IgD-negative memory B cell (primary cell): Measurements from ENCODE around the gene NLRP12. TPM values are rescaled to one million over a fixed set of nuclear protein-coding genes. Genes with fewer than 3 reads are reported as not detected.
"Not testable (repeated sequence)": the region's sequence is repeated elsewhere in the genome, so short reads cannot be mapped to it uniquely, and the experiment has no call there.

Experiments
- H3K27ac Mint-ChIP-seq, 3 donors: one replicate each; pipeline ENCODE4 v1.8.0; 2020 to 2022; ENCODE audit warnings: mild to moderate bottlenecking in 3 of 3, mixed read lengths in 3 of 3, moderate library complexity in 1 of 3
- H3K27me3 Mint-ChIP-seq: one replicate; pipeline ENCODE4 v1.8.0; 2021; ENCODE audit warnings: mixed read lengths
- H3K36me3 Mint-ChIP-seq: one replicate; pipeline ENCODE4 v1.8.0; 2020; ENCODE audit warnings: mild to moderate bottlenecking, mixed read lengths
- H3K4me1 Mint-ChIP-seq, 3 donors: one replicate each; pipeline ENCODE4 v1.8.0; 2020 to 2022; ENCODE audit warnings: mixed read lengths in 3 of 3, mild to moderate bottlenecking in 1 of 3
- H3K4me3 Mint-ChIP-seq, 4 donors: one replicate each; pipeline ENCODE4 v1.8.0; 2020 to 2022; ENCODE audit warnings: mild to moderate bottlenecking in 4 of 4, mixed read lengths in 4 of 4, moderate library complexity in 3 of 4
- H3K9me3 Mint-ChIP-seq, 3 donors: one replicate each; pipeline ENCODE4 v1.8.0; 2020 to 2021; ENCODE audit warnings: mixed read lengths in 3 of 3, mild to moderate bottlenecking in 1 of 3
- polyA plus RNA-seq: library from polyadenylated mRNA; unstranded; fragments of 300-500 nt; fragmentation: Illumina TruSeq; gene quantifications from one replicate; pipeline ENCODE4 v1.2.3, GENCODE V29; 2021

NLRP12 gene
- polyA plus RNA-seq, 1 donor from 2014 or later: 0.15 TPM

GRCh38 chr19:53864308-53864836, 40.3 kb upstream of the NLRP12 start:
- peak overlapping the region in 1 of 4 donors; percentile 24 for H3K4me3 Mint-ChIP-seq
- peaks cover 4% of the 10 kb centered on the region for H3K27me3 Mint-ChIP-seq
- H3K36me3 Mint-ChIP-seq: peaks cover 2% of the 10 kb centered on the region
- no peaks in the 10 kb centered on the region for H3K9me3 Mint-ChIP-seq
- peaks cover 3 to 12% (median 6%) of the 10 kb centered on the region in 3 donors for H3K4me1 Mint-ChIP-seq
- H3K27ac Mint-ChIP-seq: peak overlapping the region in 2 of 3 donors; percentile 31 to 98

DNA sequence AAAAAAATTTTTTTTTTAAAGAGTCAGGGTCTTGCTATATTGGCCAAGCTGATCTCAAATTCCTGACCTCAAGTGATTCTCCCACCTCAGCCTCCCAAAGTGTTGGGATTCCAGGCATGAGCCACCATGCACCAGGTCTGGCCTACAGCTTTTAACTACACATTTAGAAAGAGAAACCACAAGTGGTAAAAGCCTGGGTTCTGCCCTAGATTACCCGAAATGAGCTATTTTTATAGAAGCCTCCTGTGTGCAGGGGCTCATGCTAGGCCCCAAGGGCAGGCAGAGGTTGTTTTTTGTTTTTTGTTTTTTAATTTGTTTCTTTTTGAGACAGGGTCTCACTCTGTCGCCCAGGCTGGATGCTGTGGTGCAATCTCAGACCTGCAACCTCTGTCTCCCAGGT, 29.6 kb upstream of the NLRP12 start:
- H3K27ac Mint-ChIP-seq: no peak overlapping the region

GRCh38 chr19:53849237-53849676, 25.1 kb upstream of the NLRP12 start:
- Mint-ChIP-seq H3K36me3 (no peaks in the 10 kb centered on the region), H3K27me3 (peaks cover 31% of the 10 kb centered on the region), H3K4me1 (peaks cover 12 to 16% (median 15%) of the 10 kb centered on the region in 3 donors), H3K9me3 (peaks cover 0 to 6% (median 0%) of the 10 kb centered on the region in 3 donors), H3K27ac (peak overlapping the region in 1 of 3 donors; percentile 91), H3K4me3 (no peak overlapping the region)

More for the DNA sequence above, 29.6 kb upstream of the NLRP12 start:
- peaks cover 12 to 15% (median 13%) of the 10 kb centered on the region in 3 donors for H3K4me1 Mint-ChIP-seq
- H3K36me3 Mint-ChIP-seq: no peaks in the 10 kb centered on the region
- peak overlapping the region in 1 of 4 donors; percentile 32 for H3K4me3 Mint-ChIP-seq
- H3K9me3 Mint-ChIP-seq: peaks cover 0 to 4% (median 0%) of the 10 kb centered on the region in 3 donors
- H3K27me3 Mint-ChIP-seq: peaks cover 27% of the 10 kb centered on the region

DNA sequence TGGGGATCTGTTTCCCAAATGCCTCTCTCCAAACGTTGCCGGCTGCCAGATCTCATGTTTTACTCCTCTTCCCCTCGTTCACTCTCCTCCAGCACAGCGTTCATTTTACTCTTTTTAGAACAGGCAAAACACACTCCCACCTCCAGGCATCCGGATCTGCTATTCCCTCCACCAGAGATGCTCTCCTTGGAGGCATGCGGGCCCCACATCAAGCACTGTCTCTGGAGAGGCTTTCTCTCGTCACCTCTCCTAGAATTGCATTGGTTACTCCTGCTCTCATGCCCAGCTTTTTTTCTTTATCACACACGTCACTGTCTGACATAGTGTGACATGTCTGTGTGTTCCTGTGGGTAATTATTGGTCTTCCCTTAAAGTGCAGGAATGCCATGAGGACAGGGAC, 23.4 kb upstream of the NLRP12 start:
- Mint-ChIP-seq H3K27ac (no peak overlapping the region), H3K36me3 (no peaks in the 10 kb centered on the region), H3K9me3 (peaks cover 0 to 3% (median 0%) of the 10 kb centered on the region in 3 donors), H3K27me3 (peaks cover 25% of the 10 kb centered on the region), H3K4me3 (no peak overlapping the region), H3K4me1 (peaks cover 7 to 14% (median 10%) of the 10 kb centered on the region in 3 donors)

DNA sequence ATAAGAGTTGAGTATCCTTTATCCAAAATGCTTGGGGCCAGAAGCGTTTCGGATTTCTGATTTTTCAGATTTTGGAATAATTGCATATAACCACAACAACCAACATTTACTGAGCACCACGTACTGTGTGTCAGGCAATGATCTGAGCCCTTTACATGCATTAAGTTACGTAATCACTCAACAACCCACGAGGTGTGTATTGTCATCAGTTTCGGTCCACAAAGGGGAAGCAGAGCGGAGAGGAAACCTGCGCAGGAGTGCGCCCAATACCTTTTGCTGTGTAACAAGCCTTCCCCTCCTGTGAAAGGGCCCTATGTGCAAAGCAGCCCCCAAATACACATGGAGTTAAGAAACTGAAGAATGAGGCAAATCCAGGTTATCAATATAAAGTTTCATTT, 20.7 kb upstream of the NLRP12 start:
- Mint-ChIP-seq H3K4me3 (no peak overlapping the region), H3K27me3 (peaks cover 16% of the 10 kb centered on the region), H3K27ac (no peak overlapping the region), H3K36me3 (no peaks in the 10 kb centered on the region), H3K9me3 (peaks cover 0 to 2% (median 0%) of the 10 kb centered on the region in 3 donors), H3K4me1 (peaks cover 4 to 9% (median 5%) of the 10 kb centered on the region in 3 donors)

DNA sequence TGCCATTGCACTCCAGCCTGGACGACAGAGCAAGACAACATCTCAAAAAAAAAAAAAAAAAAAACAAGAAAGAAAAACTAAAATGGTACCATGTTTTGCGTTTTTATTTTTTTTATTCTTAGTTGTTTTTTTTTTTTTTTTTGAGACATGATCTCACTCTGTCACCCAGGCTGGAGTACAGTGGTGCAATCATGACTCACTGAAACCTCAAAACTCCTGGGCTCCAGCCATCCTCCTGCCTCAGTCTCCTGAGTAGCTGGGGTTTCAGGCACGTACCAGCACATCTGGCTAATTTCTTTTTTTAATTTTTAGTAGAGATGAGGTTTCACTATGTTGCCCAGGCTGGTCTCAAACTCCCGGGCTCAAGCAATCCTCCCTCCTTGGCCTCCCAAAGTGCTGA, 16.8 kb upstream of the NLRP12 start:
- H3K9me3 Mint-ChIP-seq, H3K36me3 Mint-ChIP-seq, H3K27me3 Mint-ChIP-seq, H3K27ac Mint-ChIP-seq, H3K4me1 Mint-ChIP-seq, H3K4me3 Mint-ChIP-seq: not testable (repeated sequence)

DNA sequence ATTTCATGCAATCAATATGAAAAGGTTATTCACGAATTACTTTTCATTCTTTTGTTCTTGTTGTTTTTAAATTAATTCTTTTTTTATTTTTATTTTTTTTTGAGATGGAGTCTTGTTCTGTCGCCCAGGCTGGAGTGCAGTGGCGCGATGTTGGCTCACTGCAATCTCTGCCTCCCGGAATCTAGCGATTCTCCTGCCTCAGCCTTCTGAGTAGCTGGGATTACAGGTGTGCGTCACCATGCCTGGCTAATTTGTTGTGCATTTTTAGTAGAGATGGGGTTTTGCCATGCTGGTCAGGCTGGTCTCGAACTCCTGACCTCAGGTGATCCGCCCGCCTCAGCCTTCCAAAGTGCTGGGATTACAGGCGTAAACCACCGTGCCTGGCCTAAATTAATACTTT, 16.1 kb upstream of the NLRP12 start:
- not testable (repeated sequence) for H3K4me1 Mint-ChIP-seq, H3K27me3 Mint-ChIP-seq, H3K27ac Mint-ChIP-seq, H3K36me3 Mint-ChIP-seq, H3K9me3 Mint-ChIP-seq, H3K4me3 Mint-ChIP-seq

GRCh38 chr19:53838446-53838845, 14.3 kb upstream of the NLRP12 start:
- H3K4me1 Mint-ChIP-seq, H3K4me3 Mint-ChIP-seq, H3K9me3 Mint-ChIP-seq, H3K27ac Mint-ChIP-seq, H3K27me3 Mint-ChIP-seq, H3K36me3 Mint-ChIP-seq: not testable (repeated sequence)

GRCh38 chr19:53832861-53833260, 8.7 kb upstream of the NLRP12 start:
- peaks cover 18% of the 10 kb centered on the region for H3K27me3 Mint-ChIP-seq
- not testable (repeated sequence) for H3K27ac Mint-ChIP-seq, H3K36me3 Mint-ChIP-seq, H3K9me3 Mint-ChIP-seq, H3K4me1 Mint-ChIP-seq
- peak overlapping the region in 1 of 4 donors; percentile 30 for H3K4me3 Mint-ChIP-seq

GRCh38 chr19:53828531-53828930, 4.4 kb upstream of the NLRP12 start:
- H3K4me3 Mint-ChIP-seq: no peak overlapping the region
- H3K36me3 Mint-ChIP-seq: peaks cover 3% of the 10 kb centered on the region
- no peaks in the 10 kb centered on the region for H3K4me1 Mint-ChIP-seq
- H3K9me3 Mint-ChIP-seq: peaks cover 0 to 4% (median 0%) of the 10 kb centered on the region in 3 donors
- H3K27ac Mint-ChIP-seq: no peak overlapping the region
- H3K27me3 Mint-ChIP-seq: peaks cover 31% of the 10 kb centered on the region

DNA sequence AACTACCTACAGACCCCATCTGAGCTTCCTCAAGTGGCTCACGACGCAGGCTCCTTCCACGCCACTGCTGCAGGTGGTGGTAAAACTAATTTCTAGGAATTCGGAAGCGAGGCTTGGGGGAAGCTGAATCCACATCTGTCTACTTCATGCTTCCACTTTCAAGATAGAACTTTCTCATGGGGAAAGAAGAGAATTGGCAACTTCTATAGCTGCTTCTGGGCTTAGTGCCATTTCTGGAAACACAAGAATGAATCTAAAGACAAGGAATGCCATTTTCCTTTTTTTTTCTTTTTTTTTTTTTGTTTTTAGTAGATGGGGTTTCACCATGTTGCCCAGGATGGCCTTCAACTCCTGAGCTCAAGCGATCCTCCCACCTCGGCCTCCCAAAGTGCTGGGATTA, 2.8 kb upstream of the NLRP12 start:
- Mint-ChIP-seq H3K4me3 (no peak overlapping the region), H3K4me1 (no peaks in the 10 kb centered on the region), H3K27me3 (peaks cover 23% of the 10 kb centered on the region), H3K9me3 (peaks cover 0 to 4% (median 0%) of the 10 kb centered on the region in 3 donors), H3K27ac (no peak overlapping the region), H3K36me3 (peaks cover 1% of the 10 kb centered on the region)

DNA sequence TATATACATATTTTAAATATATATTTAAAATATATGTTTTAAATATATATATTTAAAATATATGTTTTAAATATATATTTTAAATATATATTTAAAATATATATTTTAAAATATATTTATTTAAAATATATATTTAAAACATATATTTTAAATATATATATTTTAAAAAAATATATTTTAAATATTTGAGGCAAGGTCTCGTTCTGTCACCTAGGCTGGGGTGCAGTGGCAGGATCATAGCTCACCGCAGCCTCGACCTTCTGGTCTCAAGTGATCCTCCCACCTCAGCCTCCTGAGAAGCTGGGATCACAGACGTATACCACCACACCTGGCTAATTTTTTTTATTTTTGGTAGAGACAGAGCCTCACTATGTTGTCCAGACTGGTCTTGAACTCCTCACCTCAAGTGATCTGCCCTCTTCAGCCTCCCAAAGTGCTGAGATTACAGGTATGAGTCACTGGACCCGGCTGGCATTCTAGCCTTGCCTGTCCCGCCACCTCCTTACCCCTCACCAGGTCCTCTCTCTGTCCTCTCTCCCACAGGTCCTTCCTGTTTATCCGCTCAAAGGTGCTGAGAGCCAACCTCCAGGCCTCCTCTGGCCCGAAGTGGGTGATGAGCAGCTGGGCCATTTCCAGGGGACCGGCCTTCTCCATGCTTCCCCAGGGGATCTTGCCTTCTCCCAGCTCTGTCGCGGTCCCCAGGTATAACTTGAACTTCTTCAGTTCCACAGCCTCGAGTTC, 564 bp downstream of the NLRP12 start:
- Mint-ChIP-seq H3K4me1 (no peaks in the 10 kb centered on the region), H3K27ac (no peak overlapping the region), H3K9me3 (peaks cover 0 to 6% (median 0%) of the 10 kb centered on the region in 3 donors), H3K4me3 (peak overlapping the region in 1 of 4 donors; percentile 41), H3K27me3 (peaks cover 14% of the 10 kb centered on the region), H3K36me3 (peaks cover 3% of the 10 kb centered on the region)

DNA sequence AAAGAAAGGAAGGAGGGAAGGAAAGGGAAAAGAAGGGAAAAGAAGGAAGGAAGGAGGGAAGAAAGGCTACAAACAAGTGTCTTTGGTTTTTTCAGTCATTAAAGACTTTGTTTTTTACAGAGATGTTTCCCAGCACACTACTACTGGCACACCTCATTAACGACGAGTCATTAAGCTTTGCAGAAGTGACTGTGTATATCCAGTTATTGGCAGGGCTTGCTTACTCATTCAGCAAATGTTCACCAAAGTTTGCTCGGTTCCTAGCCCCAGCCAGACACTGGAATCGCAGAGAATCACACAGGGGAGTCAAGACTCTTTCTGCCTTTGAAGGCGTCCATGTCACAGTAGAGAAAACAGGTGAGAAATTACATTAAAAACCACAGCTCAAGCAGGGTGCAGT, 4.3 kb downstream of the NLRP12 start:
- no peak overlapping the region for H3K4me3 Mint-ChIP-seq
- no peak overlapping the region for H3K27ac Mint-ChIP-seq
- H3K36me3 Mint-ChIP-seq: peaks cover 3% of the 10 kb centered on the region
- peaks cover 0 to 2% (median 0%) of the 10 kb centered on the region in 3 donors for H3K9me3 Mint-ChIP-seq
- H3K27me3 Mint-ChIP-seq: peaks cover 10% of the 10 kb centered on the region
- H3K4me1 Mint-ChIP-seq: no peaks in the 10 kb centered on the region

DNA sequence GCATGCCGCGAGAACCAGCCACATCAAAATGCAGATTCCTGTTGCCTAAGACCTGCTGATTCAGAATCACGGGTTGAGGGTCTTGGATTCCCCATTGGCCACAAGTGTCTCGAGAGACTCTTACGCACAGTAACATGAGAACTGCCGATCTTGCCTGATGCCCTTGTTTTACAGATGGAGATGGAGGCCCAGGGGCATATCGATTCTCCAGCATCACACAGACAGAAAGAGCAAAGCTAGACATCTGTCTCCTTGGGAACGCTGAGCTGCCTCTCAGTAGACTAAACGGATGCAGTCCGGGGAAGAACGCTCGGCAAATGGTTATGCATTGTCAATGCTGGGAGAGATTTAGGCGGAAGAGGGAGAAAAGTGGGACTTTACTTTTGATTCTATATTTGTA, 5.4 kb downstream of the NLRP12 start:
- no peaks in the 10 kb centered on the region for H3K4me1 Mint-ChIP-seq
- H3K27me3 Mint-ChIP-seq: peaks cover 1% of the 10 kb centered on the region
- peak overlapping the region in 1 of 3 donors; percentile 95 for H3K27ac Mint-ChIP-seq
- H3K36me3 Mint-ChIP-seq: peaks cover 1% of the 10 kb centered on the region
- H3K9me3 Mint-ChIP-seq: peaks cover 0 to 2% (median 0%) of the 10 kb centered on the region in 3 donors
- H3K4me3 Mint-ChIP-seq: no peak overlapping the region

DNA sequence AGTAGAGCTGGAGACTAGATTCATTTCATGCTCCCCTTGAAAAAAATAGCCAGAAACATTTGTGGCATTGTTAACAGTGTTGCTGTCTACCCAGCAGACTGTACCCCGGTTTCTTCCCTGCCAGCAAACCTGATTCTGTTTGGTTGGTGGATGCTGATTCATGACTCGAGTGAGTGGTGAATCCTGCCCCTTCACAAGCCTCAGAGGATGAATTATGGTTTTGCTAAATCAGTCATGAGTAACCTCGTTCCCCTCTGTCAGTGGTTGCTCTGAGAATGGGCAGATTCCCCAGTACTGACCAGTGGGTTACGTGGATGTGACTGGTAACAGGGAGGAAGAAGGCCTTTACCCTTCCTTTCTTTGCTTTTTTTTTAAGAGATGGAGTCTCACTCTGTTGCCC, 10.1 kb downstream of the NLRP12 start:
- Mint-ChIP-seq H3K4me3 (no peak overlapping the region), H3K36me3 (no peaks in the 10 kb centered on the region), H3K4me1 (no peaks in the 10 kb centered on the region), H3K9me3 (peaks cover 0 to 3% (median 0%) of the 10 kb centered on the region in 3 donors), H3K27ac (no peak overlapping the region), H3K27me3 (no peaks in the 10 kb centered on the region)

DNA sequence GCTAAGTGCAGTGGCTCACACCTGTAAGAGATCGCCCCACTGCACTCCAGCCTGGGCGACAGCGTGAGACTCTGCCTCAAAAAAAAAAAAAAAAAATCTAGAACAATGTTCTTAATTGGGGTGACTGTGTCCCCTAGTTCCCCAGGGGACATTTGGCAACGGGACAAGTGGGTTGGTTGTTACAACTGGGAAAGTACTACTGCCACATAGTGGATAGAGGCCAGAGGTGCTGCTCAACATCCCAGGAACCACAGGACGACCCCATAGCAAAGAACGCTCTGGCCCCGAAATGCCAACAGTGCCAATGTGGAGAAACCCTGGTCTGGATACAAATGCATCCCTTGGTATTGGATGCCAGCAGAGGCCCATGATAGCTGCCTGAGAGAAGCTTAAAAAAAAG, 11.8 kb downstream of the NLRP12 start:
- Mint-ChIP-seq H3K4me3 (no peak overlapping the region), H3K27me3 (no peaks in the 10 kb centered on the region), H3K27ac (no peak overlapping the region), H3K36me3 (peaks cover 2% of the 10 kb centered on the region), H3K9me3 (peaks cover 0 to 3% (median 0%) of the 10 kb centered on the region in 3 donors), H3K4me1 (no peaks in the 10 kb centered on the region)
